ENCODE measurements around the gene HOXB7.

The HOXB7 gene

GRCh38 chr17:48637323-48638260, 26.8 kb upstream of the HOXB7 start:
- FAIRE-seq (peak; percentile 89), DNase-seq (ENCODE audit: low spot score) (peak; percentile 75)

GRCh38 chr17:48636177-48637018, 25.6 kb upstream of the HOXB7 start:
- DNase-seq (ENCODE audit: low spot score) (no peak), FAIRE-seq (no peak)

- no peak for DNase-seq (ENCODE audit: low spot score)
- FAIRE-seq: no peak
Observed at GRCh38 chr17:48634493-48635208, 23.8 kb upstream of the HOXB7 start.

GRCh38 chr17:48633266-48633677, 22.5 kb upstream of the HOXB7 start:
- DNase-seq (ENCODE audit: low spot score) (no peak), FAIRE-seq (no peak)

- no peak for FAIRE-seq
- DNase-seq (ENCODE audit: low spot score): no peak
Observed at GRCh38 chr17:48632579-48633265, 21.9 kb upstream of the HOXB7 start.

GRCh38 chr17:48631693-48632578, 21.1 kb upstream of the HOXB7 start:
- FAIRE-seq (no peak), DNase-seq (ENCODE audit: low spot score) (no peak)

- FAIRE-seq: no peak
Observed at GRCh38 chr17:48630925-48631692, 20.3 kb upstream of the HOXB7 start.

GRCh38 chr17:48630009-48630924, 19.4 kb upstream of the HOXB7 start:
- DNase-seq (ENCODE audit: low spot score): no peak
- no peak for FAIRE-seq

More at GRCh38 chr17:48630925-48631692, 20.3 kb upstream of the HOXB7 start:
- DNase-seq (ENCODE audit: low spot score): no peak

- DNase-seq (ENCODE audit: low spot score) (no peak), FAIRE-seq (no peak)
Observed at GRCh38 chr17:48629411-48629759, 18.6 kb upstream of the HOXB7 start.

- DNase-seq (ENCODE audit: low spot score) (no peak), FAIRE-seq (no peak)
Observed at GRCh38 chr17:48628649-48629410, 18.0 kb upstream of the HOXB7 start.

GRCh38 chr17:48627623-48628521, 17.1 kb upstream of the HOXB7 start:
- FAIRE-seq: no peak
- DNase-seq (ENCODE audit: low spot score): no peak

GRCh38 chr17:48627118-48627597, 16.3 kb upstream of the HOXB7 start:
- FAIRE-seq (no peak), DNase-seq (ENCODE audit: low spot score) (no peak)

- DNase-seq (ENCODE audit: low spot score) (peak; percentile 92), FAIRE-seq (peak; percentile 97)
Observed at GRCh38 chr17:48626245-48627117, 15.7 kb upstream of the HOXB7 start, which contains the start of gene HOXB9. Gene HOXB9 (minus strand): TSS chr17:48626358. CDS start chr17:48626269, 89 bp downstream.

GRCh38 chr17:48625495-48626244, 14.9 kb upstream of the HOXB7 start:
- FAIRE-seq: peak; percentile 86

More at GRCh38 chr17:48625495-48626244, 14.9 kb upstream of the HOXB7 start:
- peak; percentile 81 for DNase-seq (ENCODE audit: low spot score)

Data from urothelium cell line (cell line).